ENCODE results near the gene ECM2.

DNA sequence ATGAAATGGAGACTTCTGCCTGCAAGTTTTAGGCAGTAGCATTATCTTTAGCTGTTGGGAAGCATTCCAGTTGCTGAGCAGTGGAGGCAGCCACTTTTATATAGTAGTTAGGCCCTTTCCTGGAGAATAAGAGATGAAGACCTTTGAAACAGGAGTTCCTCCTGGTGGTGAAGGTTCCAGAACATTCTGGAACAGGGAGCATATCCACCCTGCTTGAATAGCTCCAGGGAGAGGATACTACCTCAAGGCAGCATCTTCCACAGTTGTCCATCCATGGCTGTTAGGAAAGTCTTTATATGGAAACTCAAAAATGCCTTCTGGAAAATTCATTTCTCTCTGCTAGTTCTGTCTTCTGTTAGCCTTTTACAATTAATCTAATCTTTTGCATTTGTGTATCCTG is 56.4 kb downstream of the ECM2 start:
- TF ChIP-seq, protein P1, sequence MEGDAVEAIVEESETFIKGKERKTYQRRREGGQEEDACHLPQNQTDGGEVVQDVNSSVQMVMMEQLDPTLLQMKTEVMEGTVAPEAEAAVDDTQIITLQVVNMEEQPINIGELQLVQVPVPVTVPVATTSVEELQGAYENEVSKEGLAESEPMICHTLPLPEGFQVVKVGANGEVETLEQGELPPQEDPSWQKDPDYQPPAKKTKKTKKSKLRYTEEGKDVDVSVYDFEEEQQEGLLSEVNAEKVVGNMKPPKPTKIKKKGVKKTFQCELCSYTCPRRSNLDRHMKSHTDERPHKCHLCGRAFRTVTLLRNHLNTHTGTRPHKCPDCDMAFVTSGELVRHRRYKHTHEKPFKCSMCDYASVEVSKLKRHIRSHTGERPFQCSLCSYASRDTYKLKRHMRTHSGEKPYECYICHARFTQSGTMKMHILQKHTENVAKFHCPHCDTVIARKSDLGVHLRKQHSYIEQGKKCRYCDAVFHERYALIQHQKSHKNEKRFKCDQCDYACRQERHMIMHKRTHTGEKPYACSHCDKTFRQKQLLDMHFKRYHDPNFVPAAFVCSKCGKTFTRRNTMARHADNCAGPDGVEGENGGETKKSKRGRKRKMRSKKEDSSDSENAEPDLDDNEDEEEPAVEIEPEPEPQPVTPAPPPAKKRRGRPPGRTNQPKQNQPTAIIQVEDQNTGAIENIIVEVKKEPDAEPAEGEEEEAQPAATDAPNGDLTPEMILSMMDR (conservative IDR thresholded peaks at IDR 0.05 in 1 of 2, IDR thresholded peaks at IDR 0.05 in 1 of 2; ENCODE audit: low read depth in 1 of 2, low read length in 2 of 2), result no peak
- TF ChIP-seq EZH2 (IDR thresholded peaks at IDR 0.05; ENCODE audit: low read length, missing control alignments), result no peak
